ENCODE results near the gene GNRHR.
"Not testable (repeated sequence)": the region's sequence is repeated elsewhere in the genome, so short reads cannot be mapped to it uniquely, and the experiment has no call there.

The GNRHR gene

DNA sequence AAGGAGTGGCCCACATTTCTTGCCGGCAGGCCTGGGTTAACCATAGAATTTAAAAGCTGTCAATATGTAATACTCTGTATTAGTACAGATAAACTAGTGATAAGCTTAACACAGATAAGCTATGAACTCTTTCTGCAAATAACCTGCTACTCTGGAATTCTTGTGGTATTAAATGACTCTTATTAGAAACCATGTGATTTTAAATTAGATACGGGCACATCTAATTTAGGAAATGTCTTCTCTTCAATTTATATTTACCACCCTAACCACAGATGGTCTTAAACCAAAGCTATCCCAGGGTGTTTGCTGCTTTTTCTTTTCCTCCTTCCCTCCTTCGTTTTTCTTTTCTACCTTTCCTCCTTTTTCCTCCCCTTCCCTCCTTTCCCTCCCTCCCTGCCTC is 4.9 kb downstream of the GNRHR start:
- no peak overlapping the region for H3K4me3 Mint-ChIP-seq

DNA sequence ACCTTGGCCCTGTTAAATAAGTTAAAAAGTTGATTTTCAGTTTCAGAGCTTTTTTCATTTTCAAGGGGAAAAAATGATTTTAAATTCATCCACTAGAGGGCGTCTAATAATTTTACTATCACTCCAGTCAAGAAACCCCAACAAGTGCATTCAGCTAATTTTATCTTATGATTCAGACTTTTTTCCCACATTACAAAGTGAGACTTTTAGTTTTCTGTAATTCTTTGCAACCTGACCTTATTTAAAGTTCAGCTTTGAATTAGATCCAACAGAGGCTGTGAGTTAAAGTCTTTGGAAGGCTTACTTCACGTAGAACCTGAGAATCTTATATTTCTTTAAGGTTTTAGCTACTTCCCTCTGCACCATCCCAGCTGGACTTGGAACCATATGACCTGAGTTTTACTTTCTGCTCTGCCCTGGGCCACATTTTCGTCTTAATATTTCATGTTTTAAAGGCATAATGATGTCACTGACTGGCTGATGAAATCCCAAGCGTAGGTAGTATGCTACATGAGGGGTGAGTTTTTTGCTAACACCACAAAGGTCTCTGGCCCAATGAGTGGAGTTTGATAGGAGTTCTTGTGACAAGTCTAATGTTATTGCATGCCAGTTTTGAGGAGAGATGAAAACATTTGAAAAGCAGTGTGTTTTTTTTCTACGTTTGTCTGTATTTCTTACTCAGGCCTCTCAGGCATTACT is 7.2 kb downstream of the GNRHR start:
- no peak for DNase-seq
- Mint-ChIP-seq H3K4me1 (ENCODE audit: low read depth) (peaks cover 12% of the 10 kb centered on the region), H3K27ac (peak overlapping the region; percentile 24), H3K36me3 (ENCODE audit: low read depth) (no peaks in the 10 kb centered on the region), H3K27me3 (no peaks in the 10 kb centered on the region), H3K4me3 (no peak overlapping the region), H3K9me3 (no peaks in the 10 kb centered on the region)

More for the DNA sequence above, 4.9 kb downstream of the GNRHR start:
- no peaks in the 10 kb centered on the region for H3K9me3 Mint-ChIP-seq
- no peaks in the 10 kb centered on the region for H3K27me3 Mint-ChIP-seq
- no peak overlapping the region for H3K27ac Mint-ChIP-seq
- no peak for DNase-seq
- H3K36me3 Mint-ChIP-seq (ENCODE audit: low read depth), result no peaks in the 10 kb centered on the region
- H3K4me1 Mint-ChIP-seq (ENCODE audit: low read depth), result peaks cover 8% of the 10 kb centered on the region

DNA sequence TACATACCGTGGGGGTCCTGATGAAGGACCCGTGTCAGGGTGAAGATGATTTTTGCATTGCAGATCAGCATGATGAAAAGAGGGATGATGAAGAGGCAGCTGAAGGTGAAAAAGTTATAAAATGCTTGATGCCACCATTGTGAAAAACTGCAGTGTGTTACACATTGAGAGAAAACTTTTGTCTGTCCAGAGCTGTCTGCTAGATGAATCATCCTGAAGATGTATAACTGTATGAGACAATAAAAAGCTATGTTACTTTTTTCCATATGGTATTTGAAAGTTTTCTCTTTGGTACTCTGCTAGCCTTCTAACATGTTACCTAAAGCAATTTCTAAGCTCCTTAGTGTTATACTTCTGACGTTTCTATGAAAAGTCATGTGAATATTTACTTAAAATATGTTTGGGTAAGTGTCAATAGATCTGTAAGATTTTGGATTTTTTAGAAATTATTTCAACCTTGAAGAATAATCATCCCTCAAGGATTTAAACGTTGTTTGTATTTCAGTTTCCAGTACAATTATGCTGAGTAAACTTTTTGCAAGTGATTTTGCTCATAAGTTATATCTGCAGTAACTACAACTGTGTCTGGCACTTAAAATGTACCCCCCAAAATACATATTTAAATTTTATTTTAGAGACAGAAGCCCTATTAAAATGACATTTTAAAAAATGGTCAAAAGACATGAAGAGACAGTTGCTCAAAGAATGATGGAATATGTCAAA is 9.5 kb downstream of the GNRHR start:
- peaks cover 12% of the 10 kb centered on the region for H3K4me1 Mint-ChIP-seq (ENCODE audit: low read depth)
- no peak overlapping the region for H3K27ac Mint-ChIP-seq
- DNase-seq, result no peak
- H3K4me3 Mint-ChIP-seq, result no peak overlapping the region
- no peaks in the 10 kb centered on the region for H3K9me3 Mint-ChIP-seq
- no peaks in the 10 kb centered on the region for H3K36me3 Mint-ChIP-seq (ENCODE audit: low read depth)
- H3K27me3 Mint-ChIP-seq, result no peaks in the 10 kb centered on the region

DNA sequence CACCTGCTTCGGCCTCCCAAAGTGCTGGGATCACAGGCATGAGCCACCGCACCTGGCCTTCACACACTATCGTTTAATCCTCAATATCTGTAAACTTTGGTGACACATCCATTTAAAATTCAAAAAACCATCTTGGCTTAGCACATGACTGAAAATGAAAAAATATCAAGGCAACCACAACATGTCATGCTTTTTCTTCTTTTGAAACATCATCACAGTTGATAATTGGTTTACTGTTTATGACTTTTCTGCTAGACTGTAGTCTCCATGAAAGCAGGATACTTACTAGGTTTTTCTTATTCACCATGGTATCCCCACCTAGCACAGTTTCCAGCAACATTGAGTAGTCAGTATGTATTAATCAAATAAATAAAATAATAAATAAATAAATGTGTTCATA is 11.0 kb downstream of the GNRHR start:
- DNase-seq, result no peak
- H3K4me3 Mint-ChIP-seq, result no peak overlapping the region
- H3K27me3 Mint-ChIP-seq, result no peaks in the 10 kb centered on the region
- peaks cover 12% of the 10 kb centered on the region for H3K4me1 Mint-ChIP-seq (ENCODE audit: low read depth)
- H3K36me3 Mint-ChIP-seq (ENCODE audit: low read depth), result no peaks in the 10 kb centered on the region
- no peak overlapping the region for H3K27ac Mint-ChIP-seq
- no peaks in the 10 kb centered on the region for H3K9me3 Mint-ChIP-seq

DNA sequence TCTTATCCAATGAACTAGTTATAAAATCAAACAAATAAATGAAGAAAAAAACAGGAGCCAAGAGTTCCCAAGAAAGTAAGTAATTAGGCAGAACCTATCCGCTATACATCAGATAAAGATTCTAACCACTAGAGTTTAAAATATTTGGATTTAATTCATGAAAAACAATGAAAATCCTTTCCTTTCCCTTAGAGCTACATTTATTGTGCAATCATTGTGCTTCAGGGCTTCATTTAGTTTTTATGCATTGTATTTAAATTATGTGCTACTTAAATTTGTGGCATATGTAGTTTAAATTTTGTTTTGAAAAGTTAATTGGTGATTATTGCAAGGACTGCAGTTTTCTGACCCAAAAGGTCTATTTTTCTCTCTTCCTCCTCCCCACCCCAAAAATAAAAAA is 17.9 kb downstream of the GNRHR start:
- H3K4me3 Mint-ChIP-seq, result no peak overlapping the region
- H3K27me3 Mint-ChIP-seq, result no peaks in the 10 kb centered on the region
- no peaks in the 10 kb centered on the region for H3K4me1 Mint-ChIP-seq (ENCODE audit: low read depth)
- no peak for DNase-seq
- no peak overlapping the region for H3K27ac Mint-ChIP-seq
- H3K36me3 Mint-ChIP-seq (ENCODE audit: low read depth), result peaks cover 9% of the 10 kb centered on the region
- no peaks in the 10 kb centered on the region for H3K9me3 Mint-ChIP-seq

DNA sequence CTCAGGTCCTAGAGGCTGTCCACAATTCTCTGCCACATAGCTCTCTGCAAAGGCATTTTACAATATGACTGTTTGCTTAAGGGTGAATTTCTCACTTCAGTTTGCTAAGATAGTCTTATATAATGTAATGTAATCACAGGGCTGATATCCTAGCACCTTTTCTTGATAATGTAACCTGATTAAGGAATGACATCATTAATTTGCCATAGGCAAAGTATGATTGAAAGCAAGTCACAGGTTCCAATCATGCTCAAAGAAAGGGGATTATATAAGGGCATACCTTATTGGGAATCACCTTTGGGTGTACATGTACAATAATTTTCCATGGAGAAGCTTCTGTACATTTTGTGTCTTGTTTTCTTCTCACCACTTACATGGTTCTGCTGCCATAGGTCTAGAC is 18.9 kb downstream of the GNRHR start:
- H3K4me1 Mint-ChIP-seq (ENCODE audit: low read depth), result no peaks in the 10 kb centered on the region
- no peak for DNase-seq
- no peaks in the 10 kb centered on the region for H3K27me3 Mint-ChIP-seq
- H3K27ac Mint-ChIP-seq, result no peak overlapping the region
- H3K9me3 Mint-ChIP-seq, result no peaks in the 10 kb centered on the region
- H3K4me3 Mint-ChIP-seq, result no peak overlapping the region
- peaks cover 16% of the 10 kb centered on the region for H3K36me3 Mint-ChIP-seq (ENCODE audit: low read depth)

DNA sequence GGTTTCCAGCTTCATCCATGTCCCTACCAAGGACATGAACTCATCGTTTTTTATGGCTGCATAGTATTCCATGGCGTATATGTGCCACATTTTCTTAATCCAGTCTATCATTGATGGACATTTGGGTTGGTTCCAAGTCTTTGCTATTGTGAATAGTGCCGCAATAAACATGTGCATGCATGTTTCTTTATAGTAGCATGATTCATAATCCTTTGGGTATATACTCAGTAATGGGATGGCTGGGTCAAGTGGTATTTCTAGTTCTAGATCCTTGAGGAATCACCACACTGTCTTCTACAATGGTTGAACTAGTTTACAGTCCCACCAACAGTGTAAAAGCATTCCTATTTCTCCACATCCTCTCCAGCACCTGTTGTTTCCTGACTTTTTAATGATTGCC is 23.7 kb downstream of the GNRHR start:
- not testable (repeated sequence) for DNase-seq; H3K9me3 Mint-ChIP-seq; H3K27me3 Mint-ChIP-seq; H3K27ac Mint-ChIP-seq; H3K4me3 Mint-ChIP-seq; H3K4me1 Mint-ChIP-seq (ENCODE audit: low read depth)
- H3K36me3 Mint-ChIP-seq (ENCODE audit: low read depth), result peaks cover 23% of the 10 kb centered on the region

DNA sequence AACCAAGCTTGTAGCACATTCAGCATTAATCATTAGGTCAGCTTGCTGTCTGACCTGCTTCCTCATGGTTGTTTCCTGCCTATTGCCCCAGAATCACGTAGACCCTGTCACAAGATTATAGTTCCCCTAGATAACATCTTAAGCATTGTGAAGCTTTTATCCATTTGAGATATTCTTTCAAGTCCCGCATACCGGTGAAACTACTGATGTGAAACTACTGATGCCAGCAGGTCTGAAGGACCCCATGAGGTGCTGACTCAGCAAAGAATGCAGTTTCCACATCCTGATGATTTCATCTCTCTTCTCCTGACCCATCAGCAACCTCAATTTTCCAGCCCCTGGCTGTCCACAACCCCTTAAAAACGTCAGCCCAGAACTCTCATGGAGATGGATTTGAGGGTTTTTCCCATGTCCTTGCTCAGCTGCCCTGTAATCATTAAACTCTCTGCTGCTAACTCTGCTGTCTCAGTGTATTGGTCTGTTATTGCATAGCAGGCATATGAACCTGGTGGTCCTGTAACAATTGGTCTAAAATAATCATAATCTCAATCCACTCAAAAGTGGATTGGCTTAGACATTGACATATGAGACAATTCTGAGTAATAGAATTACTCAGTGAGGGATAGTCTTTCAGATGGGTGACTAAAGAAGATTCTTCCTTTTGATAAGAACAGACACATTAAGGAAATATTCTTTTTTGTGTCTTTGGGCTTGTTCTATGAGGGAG is 26.9 kb downstream of the GNRHR start:
- H3K9me3 Mint-ChIP-seq, result peaks cover 7% of the 10 kb centered on the region
- no peak for DNase-seq
- H3K36me3 Mint-ChIP-seq (ENCODE audit: low read depth), result peaks cover 26% of the 10 kb centered on the region
- H3K27me3 Mint-ChIP-seq, result no peaks in the 10 kb centered on the region
- H3K4me1 Mint-ChIP-seq (ENCODE audit: low read depth), result peaks cover 9% of the 10 kb centered on the region
- H3K4me3 Mint-ChIP-seq, result no peak overlapping the region
- H3K27ac Mint-ChIP-seq, result peak overlapping the region; percentile 5

DNA sequence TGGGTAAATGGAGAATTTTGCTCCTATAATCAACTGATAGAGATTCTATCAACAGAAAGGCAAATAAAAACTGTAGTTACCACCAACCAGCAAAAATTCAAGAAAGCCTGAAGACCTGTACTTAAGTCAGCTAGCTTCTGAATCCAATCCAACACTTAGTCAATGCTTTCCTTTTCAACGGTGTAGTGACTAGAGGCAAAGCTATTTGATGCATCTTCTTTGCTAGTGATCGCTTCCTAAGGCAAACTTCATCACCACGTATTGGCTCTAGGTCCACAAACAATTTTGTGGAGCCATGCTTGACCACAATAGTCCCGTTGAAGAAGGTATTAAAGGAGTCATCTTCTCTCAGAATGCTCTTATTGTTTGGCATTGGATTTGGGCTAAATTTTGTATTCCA is 28.2 kb downstream of the GNRHR start:
- DNase-seq, result no peak
- no peaks in the 10 kb centered on the region for H3K27me3 Mint-ChIP-seq
- H3K4me3 Mint-ChIP-seq, result no peak overlapping the region
- peaks cover 29% of the 10 kb centered on the region for H3K36me3 Mint-ChIP-seq (ENCODE audit: low read depth)
- H3K9me3 Mint-ChIP-seq, result peaks cover 7% of the 10 kb centered on the region
- H3K4me1 Mint-ChIP-seq (ENCODE audit: low read depth), result peaks cover 12% of the 10 kb centered on the region
- H3K27ac Mint-ChIP-seq, result no peak overlapping the region

DNA sequence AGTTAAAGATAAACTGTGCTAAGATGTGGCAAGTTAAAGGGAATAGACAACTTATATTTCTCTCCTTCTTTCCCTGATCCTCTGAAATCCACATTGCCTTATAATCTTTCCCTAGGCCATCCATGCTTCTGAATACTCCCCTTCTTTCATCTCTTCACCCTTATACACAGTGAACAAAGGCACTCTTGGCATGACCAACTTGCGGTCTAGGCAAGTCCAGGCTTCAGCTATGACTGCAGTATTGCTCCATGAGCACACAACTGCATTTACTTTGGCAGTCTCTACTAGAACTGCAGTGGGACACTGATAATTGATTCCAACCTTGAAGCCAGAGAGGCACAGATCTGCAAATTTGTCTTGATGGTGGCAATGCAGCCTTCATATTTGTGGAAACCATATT is 29.1 kb downstream of the GNRHR start:
- Mint-ChIP-seq H3K27ac (no peak overlapping the region), H3K27me3 (no peaks in the 10 kb centered on the region), H3K4me1 (ENCODE audit: low read depth) (peaks cover 12% of the 10 kb centered on the region), H3K9me3 (peaks cover 7% of the 10 kb centered on the region), H3K36me3 (ENCODE audit: low read depth) (peaks cover 29% of the 10 kb centered on the region), H3K4me3 (no peak overlapping the region)
- DNase-seq, result no peak

DNA sequence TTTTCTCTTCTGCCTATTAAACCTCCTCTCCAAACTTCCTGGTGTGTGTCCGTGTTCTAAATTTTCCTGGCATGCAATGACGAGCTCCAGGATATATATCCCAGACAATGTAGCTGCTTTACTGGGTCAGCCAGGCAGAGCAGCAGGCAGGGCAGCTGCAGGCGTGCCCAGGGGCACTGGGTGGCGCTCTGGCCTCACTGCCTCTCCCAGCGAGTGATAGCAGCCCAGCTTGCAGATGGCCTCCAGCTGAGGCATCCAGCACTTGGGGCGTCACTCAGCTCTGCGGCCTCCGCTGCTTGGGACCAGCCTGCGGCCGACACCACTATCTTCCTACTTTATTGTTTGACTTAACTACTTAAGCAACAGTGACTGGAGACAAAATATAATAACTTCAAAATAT is 30.2 kb downstream of the GNRHR start:
- H3K4me3 Mint-ChIP-seq, result no peak overlapping the region
- H3K9me3 Mint-ChIP-seq, result peaks cover 7% of the 10 kb centered on the region
- H3K36me3 Mint-ChIP-seq (ENCODE audit: low read depth), result peaks cover 28% of the 10 kb centered on the region
- H3K27me3 Mint-ChIP-seq, result no peaks in the 10 kb centered on the region
- DNase-seq, result no peak
- H3K27ac Mint-ChIP-seq, result no peak overlapping the region
- peaks cover 12% of the 10 kb centered on the region for H3K4me1 Mint-ChIP-seq (ENCODE audit: low read depth)

DNA sequence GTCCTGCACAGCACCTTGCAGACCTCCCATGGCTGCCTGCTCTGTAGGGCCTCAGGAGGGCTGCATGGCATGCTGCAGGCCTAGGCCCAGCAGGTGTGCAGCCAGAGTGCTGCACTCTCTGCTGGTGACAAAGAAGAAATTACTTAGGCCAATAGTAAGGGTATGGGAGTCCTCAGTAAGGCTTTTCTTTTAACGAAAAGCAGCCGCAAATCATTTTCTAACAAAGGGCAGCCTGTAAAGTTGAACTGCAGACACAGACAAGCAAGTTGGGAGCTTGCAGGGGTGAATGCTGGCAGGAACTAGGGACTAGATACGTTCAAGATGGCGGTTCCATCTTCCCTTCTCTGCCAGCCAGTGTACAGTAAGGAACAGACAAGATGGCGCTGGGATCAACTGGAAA is 30.8 kb downstream of the GNRHR start:
- H3K27ac Mint-ChIP-seq, result no peak overlapping the region
- H3K4me3 Mint-ChIP-seq, result no peak overlapping the region
- no peaks in the 10 kb centered on the region for H3K27me3 Mint-ChIP-seq
- H3K4me1 Mint-ChIP-seq (ENCODE audit: low read depth), result peaks cover 12% of the 10 kb centered on the region
- H3K9me3 Mint-ChIP-seq, result peaks cover 7% of the 10 kb centered on the region
- DNase-seq, result no peak
- H3K36me3 Mint-ChIP-seq (ENCODE audit: low read depth), result peaks cover 28% of the 10 kb centered on the region

DNA sequence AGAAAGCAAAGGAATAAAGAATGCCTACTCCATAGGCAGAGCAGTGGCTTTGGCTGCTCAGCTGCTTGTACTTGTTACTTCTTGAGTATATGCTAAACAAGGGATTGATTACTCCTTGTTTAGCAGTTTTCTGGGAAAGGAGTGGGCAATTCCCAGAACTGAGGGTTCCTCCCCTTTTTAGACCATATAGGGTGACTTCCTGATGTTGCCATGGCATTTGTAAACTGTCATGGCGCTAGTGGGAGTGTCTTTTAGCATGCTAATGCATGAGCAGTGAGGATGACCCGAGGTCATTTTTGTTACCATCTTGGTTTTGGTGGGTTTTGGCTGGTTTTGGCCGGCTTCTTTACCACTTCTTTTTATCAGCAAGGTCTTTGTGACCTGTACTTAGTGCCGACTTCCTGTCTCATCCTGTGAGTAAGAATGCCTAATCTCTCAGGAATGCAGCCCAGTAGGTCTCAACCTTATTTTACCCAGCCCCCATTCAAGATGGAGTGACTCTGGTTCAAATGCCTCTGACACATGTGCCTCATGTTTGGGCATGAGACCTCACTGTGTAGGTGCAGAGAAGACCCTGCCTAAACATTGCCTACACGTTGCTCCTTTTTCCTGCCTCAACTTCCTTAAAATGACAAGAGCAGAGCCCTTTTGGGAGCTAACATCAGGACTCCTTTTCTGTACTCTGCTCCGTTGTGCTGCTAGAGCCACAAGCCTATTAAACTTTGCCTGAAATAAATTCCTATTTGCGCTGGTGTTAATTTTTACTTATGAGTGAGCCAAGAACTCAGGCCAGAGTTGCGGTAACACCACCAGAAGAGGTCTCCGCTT is 32.2 kb downstream of the GNRHR start:
- no peak overlapping the region for H3K4me3 Mint-ChIP-seq
- H3K27ac Mint-ChIP-seq, result no peak overlapping the region
- peaks cover 7% of the 10 kb centered on the region for H3K4me1 Mint-ChIP-seq (ENCODE audit: low read depth)
- H3K36me3 Mint-ChIP-seq (ENCODE audit: low read depth), result peaks cover 39% of the 10 kb centered on the region
- peaks cover 2% of the 10 kb centered on the region for H3K9me3 Mint-ChIP-seq
- H3K27me3 Mint-ChIP-seq, result no peaks in the 10 kb centered on the region
- DNase-seq, result no peak

DNA sequence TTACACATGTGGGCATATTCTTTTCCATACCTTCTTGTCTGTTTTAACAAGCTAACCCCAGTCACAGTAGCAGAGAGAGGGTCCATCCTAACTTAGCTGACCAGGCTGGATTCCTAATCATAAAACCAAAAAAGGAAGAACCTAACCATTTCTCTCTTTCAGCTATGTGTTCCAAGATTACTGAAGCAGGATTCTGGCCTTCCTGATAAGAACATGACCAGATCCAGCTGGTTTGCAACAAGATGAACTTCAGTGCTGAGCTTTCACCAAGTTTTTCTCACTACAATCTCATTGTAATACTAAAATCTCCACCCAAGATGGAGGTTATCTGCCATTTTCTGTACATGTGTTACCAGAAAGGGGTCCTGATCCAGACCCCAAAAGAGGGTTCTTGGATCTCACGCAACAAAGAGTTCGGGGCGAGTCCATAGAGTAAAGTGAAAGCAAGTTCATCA is 32.8 kb downstream of the GNRHR start:
- Mint-ChIP-seq H3K27ac (no peak overlapping the region), H3K27me3 (no peaks in the 10 kb centered on the region), H3K4me3 (no peak overlapping the region), H3K36me3 (ENCODE audit: low read depth) (peaks cover 45% of the 10 kb centered on the region), H3K4me1 (ENCODE audit: low read depth) (peaks cover 3% of the 10 kb centered on the region), H3K9me3 (no peaks in the 10 kb centered on the region)
- DNase-seq, result no peak
